ENCODE measurements around the gene NUDT14.

DNA sequence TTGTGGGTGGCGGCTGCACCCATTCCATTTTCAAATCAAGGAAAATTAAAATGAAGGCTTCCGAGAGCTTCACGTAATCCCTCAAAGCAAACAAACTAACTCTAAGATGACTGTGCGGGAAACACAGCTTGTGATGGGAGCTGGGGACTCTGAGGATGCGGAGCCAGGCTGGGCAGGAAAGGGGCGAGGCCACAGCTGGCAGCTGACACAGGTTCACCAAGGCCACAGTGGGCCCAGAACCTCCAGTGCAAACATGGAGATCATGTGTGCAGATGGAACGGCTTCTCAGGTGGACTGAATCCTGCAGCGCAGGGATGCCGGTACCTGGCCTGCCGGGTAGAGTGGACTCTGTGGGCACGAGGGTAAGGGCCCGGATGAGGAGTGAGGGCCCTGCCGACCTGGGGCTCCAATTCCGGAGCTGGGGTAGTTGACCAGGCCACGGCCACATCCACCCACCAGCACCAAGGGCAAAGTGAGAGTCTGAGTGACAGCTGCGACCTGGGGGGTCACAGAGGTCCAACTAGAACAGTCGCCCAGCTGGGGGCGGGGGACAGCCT, 48.1 kb upstream of the NUDT14 start:
- TF ChIP-seq, protein P1, sequence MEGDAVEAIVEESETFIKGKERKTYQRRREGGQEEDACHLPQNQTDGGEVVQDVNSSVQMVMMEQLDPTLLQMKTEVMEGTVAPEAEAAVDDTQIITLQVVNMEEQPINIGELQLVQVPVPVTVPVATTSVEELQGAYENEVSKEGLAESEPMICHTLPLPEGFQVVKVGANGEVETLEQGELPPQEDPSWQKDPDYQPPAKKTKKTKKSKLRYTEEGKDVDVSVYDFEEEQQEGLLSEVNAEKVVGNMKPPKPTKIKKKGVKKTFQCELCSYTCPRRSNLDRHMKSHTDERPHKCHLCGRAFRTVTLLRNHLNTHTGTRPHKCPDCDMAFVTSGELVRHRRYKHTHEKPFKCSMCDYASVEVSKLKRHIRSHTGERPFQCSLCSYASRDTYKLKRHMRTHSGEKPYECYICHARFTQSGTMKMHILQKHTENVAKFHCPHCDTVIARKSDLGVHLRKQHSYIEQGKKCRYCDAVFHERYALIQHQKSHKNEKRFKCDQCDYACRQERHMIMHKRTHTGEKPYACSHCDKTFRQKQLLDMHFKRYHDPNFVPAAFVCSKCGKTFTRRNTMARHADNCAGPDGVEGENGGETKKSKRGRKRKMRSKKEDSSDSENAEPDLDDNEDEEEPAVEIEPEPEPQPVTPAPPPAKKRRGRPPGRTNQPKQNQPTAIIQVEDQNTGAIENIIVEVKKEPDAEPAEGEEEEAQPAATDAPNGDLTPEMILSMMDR (IDR thresholded peaks at IDR 0.05) = no peak
- no peak for TF ChIP-seq POLR2A (IDR thresholded peaks at IDR 0.05)

All from lower leg skin (tissue), 3 donors.